MCF 10A (cell line): ENCODE results near the gene GCDH. TPM values are rescaled to one million over a fixed set of nuclear protein-coding genes. Genes with fewer than 3 reads are reported as not detected.

ENCODE experiments used
- Bru-seq: library from RNA; stranded (reverse); fragments of 400-500 nt; gene quantifications from one replicate; lab custom pipeline; 2021; lab: Mats Ljungman, UMichigan
- BruChase-seq, 2 experiments: library from RNA; stranded (reverse); fragments of 400-500 nt; gene quantifications; one replicate each; lab custom pipeline; 2021; lab: Mats Ljungman, UMichigan
- BruUV-seq: library from RNA; stranded (reverse); fragments of 400-500 nt; replicated peaks from 2 replicates; lab custom pipeline; 2021; lab: Mats Ljungman, UMichigan
- CTCF ChIA-PET: fragments of 300-600 bp; sonication (Branson Sonifier 250); formaldehyde crosslinking; extraction: SDS; loops from one replicate; lab custom pipeline; 2021; ENCODE audit warnings: antibody characterized with exemption, inconsistent platforms; lab: Yijun Ruan, JAX
- POLR2A ChIA-PET: fragments of 300-600, 350-650 bp; sonication (Branson Sonifier 250); formaldehyde crosslinking; extraction: SDS; loops from one replicate; lab custom pipeline; 2020; ENCODE audit warnings: antibody characterized with exemption, inconsistent platforms; lab: Yijun Ruan, JAX
- DNase-seq: peaks from one replicate; pipeline ENCODE4 v3.0.0-alpha.2; 2018; ENCODE audit not compliant: unreplicated experiment
- H3K27ac Mint-ChIP-seq: one replicate; pipeline ENCODE4 v1.8.0; 2022; ENCODE audit warnings: mild to moderate bottlenecking, low read depth, mixed read lengths; ENCODE audit not compliant: unreplicated experiment
- H3K27me3 Mint-ChIP-seq: one replicate; pipeline ENCODE4 v1.8.0; 2022; ENCODE audit warnings: mixed read lengths; ENCODE audit not compliant: insufficient read depth, unreplicated experiment
- H3K36me3 Mint-ChIP-seq: one replicate; pipeline ENCODE4 v1.8.0; 2022; ENCODE audit warnings: mild to moderate bottlenecking, moderate library complexity, mixed read lengths; ENCODE audit not compliant: insufficient read depth, unreplicated experiment
- H3K4me1 Mint-ChIP-seq: one replicate; pipeline ENCODE4 v1.8.0; 2022; ENCODE audit warnings: mixed read lengths; ENCODE audit not compliant: insufficient read depth, unreplicated experiment
- H3K4me3 Mint-ChIP-seq: one replicate; pipeline ENCODE4 v1.8.0; 2022; ENCODE audit warnings: mild to moderate bottlenecking, moderate library complexity, mixed read lengths; ENCODE audit not compliant: unreplicated experiment
- H3K9me3 Mint-ChIP-seq: one replicate; pipeline ENCODE4 v1.8.0; 2022; ENCODE audit warnings: mixed read lengths; ENCODE audit not compliant: unreplicated experiment
- CTCF ChIP-seq: fragments of 200-600 bp; IDR thresholded peaks from one replicate; pipeline ENCODE4 v1.8.0; 2022; ENCODE audit warnings: antibody characterized with exemption, mild to moderate bottlenecking; ENCODE audit not compliant: unreplicated experiment
- intact Hi-C: fragments of 100-400 bp; cut with micrococcal nuclease; formaldehyde crosslinking; loops from 2 replicates; pipeline ENCODE4 v1.14.1; 2022
- long read RNA-seq: library from polyadenylated mRNA; stranded (forward); transcript quantifications from one replicate; pipeline ENCODE4 v2.0.0, GENCODE V29; 2022
- total RNA-seq: library from RNA; stranded (reverse); gene quantifications from 2 replicates; pipeline ENCODE4 v1.2.3, GENCODE V29; 2022

The GCDH gene
- total RNA-seq (22.9 and 38.0 TPM in 2 replicates), Bru-seq, nascent RNA (percentile 60 among the genes with signal in this experiment), BruChase-seq, experiment 1, labeled RNA remaining after a 6-hour chase (percentile 50 among the genes with signal in this experiment), BruChase-seq, experiment 2, labeled RNA remaining after a 2-hour chase (percentile 52 among the genes with signal in this experiment)
- long read RNA-seq, transcript GCDH-216 (11 exons, 1,867 nt) = minor isoform, 11 of 147 reads
- long read RNA-seq, transcript GCDH-201 (12 exons, 1,956 nt) = major isoform, 109 of 147 reads
- long read RNA-seq, partial matches to known transcripts = 4 of 147 reads
- long read RNA-seq, other reads (novel, unspliced or antisense) = 22 of 147 reads

GRCh38 chr19:12890787-12891552 lies at the start of gene GCDH:
Gene GCDH (plus strand): TSS chr19:12891160. CDS start chr19:12891305, 145 bp downstream.
- peaks cover 23% of the 10 kb centered on the region for H3K36me3 Mint-ChIP-seq
- H3K27me3 Mint-ChIP-seq = no peaks in the 10 kb centered on the region
- intact Hi-C loops = no loop called here
- peak within 1 kb of the TSS; percentile 69 for H3K27ac Mint-ChIP-seq
- ChIA-PET CTCF (interaction anchor here (0.6 to 2.3 kb wide), 8 partner anchors 13 to 168 kb away, joined by 3 to 11 read pairs (median 4); no protein-coding TSS in a partner anchor), POLR2A (interaction anchor here (0.6 to 2.3 kb wide), 26 partner anchors 9 to 1200 kb away, joined by 3 to 37 read pairs (median 4); partner anchors contain the start of genes DNASE2, FARSA, PRDX2 and RAD23A)
- TF ChIP-seq CTCF = no peak
- peaks cover 16% of the 10 kb centered on the region for H3K4me1 Mint-ChIP-seq
- H3K9me3 Mint-ChIP-seq = no peaks in the 10 kb centered on the region
- BruUV-seq = no TSS peak
- peak within 1 kb of the TSS; percentile 99 for H3K4me3 Mint-ChIP-seq
- DNase-seq = peak; percentile 100

- no peak for TF ChIP-seq CTCF
- no peak for DNase-seq
- Mint-ChIP-seq H3K27ac (no peak overlapping the region), H3K9me3 (no peaks in the 10 kb centered on the region), H3K27me3 (peaks cover 14% of the 10 kb centered on the region), H3K4me3 (no peak overlapping the region), H3K36me3 (no peaks in the 10 kb centered on the region), H3K4me1 (peaks cover 13% of the 10 kb centered on the region)
- POLR2A ChIA-PET = no interaction called here
- CTCF ChIA-PET = no interaction called here
- BruUV-seq = no TSS peak
- intact Hi-C loops = no loop called here
Measured at GRCh38 chr19:12842511-12842910, 48.4 kb upstream of the GCDH start.

GRCh38 chr19:12843328-12843727 lies 47.6 kb upstream of the GCDH start:
- H3K4me1 Mint-ChIP-seq = peaks cover 11% of the 10 kb centered on the region
- intact Hi-C loops = no loop called here
- CTCF ChIA-PET = no interaction called here
- no TSS peak for BruUV-seq
- H3K27me3 Mint-ChIP-seq = peaks cover 14% of the 10 kb centered on the region
- H3K4me3 Mint-ChIP-seq = no peak overlapping the region
- H3K9me3 Mint-ChIP-seq = no peaks in the 10 kb centered on the region
- POLR2A ChIA-PET = interaction anchor here (0.6 kb wide), 2 partner anchors 8 to 104 kb away, joined by 4 read pairs; no protein-coding TSS in a partner anchor
- no peak for TF ChIP-seq CTCF
- no peak for DNase-seq
- H3K36me3 Mint-ChIP-seq = no peaks in the 10 kb centered on the region
- no peak overlapping the region for H3K27ac Mint-ChIP-seq
